ENCODE results near the gene SULT1C3.

DNA sequence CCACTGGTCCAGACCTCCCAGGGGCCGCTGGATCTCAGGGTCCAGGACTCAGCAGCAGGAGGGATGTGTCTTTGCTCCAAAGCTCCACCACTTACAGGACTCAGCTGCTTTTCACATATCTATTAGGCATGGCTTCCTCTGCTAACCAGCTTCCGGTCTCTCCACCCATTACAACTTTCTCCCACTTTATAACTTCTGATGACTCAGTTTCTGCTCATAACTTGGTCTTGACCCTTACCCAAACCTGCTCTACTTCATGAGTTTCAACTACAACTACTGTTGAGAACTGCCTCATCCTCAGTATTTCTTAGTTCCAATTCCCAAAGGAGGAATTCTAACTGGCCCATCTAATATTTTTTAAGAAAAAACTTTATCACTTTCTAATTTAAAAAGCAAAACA, 66.1 kb downstream of the SULT1C3 start:
- TF ChIP-seq POLR2AphosphoS5 (IDR thresholded peaks at IDR 0.05; ENCODE audit: low read depth, low read length) (no peak), SIN3A (IDR thresholded peaks at IDR 0.05; ENCODE audit: borderline replicate concordance, insufficient read depth, low read length) (no peak), TAF1 (IDR thresholded peaks at IDR 0.05; ENCODE audit: borderline replicate concordance, insufficient read depth, low read length) (no peak), FOXP2 (optimal IDR thresholded peaks at IDR 0.05; ENCODE audit: borderline replicate concordance, extremely low read depth, extremely low read length, insufficient read depth) (no peak)
- TF ChIP-seq, protein P1, sequence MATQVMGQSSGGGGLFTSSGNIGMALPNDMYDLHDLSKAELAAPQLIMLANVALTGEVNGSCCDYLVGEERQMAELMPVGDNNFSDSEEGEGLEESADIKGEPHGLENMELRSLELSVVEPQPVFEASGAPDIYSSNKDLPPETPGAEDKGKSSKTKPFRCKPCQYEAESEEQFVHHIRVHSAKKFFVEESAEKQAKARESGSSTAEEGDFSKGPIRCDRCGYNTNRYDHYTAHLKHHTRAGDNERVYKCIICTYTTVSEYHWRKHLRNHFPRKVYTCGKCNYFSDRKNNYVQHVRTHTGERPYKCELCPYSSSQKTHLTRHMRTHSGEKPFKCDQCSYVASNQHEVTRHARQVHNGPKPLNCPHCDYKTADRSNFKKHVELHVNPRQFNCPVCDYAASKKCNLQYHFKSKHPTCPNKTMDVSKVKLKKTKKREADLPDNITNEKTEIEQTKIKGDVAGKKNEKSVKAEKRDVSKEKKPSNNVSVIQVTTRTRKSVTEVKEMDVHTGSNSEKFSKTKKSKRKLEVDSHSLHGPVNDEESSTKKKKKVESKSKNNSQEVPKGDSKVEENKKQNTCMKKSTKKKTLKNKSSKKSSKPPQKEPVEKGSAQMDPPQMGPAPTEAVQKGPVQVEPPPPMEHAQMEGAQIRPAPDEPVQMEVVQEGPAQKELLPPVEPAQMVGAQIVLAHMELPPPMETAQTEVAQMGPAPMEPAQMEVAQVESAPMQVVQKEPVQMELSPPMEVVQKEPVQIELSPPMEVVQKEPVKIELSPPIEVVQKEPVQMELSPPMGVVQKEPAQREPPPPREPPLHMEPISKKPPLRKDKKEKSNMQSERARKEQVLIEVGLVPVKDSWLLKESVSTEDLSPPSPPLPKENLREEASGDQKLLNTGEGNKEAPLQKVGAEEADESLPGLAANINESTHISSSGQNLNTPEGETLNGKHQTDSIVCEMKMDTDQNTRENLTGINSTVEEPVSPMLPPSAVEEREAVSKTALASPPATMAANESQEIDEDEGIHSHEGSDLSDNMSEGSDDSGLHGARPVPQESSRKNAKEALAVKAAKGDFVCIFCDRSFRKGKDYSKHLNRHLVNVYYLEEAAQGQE (IDR thresholded peaks at IDR 0.05; ENCODE audit: insufficient read depth in 1 of 2, low read depth in 2 of 2, low read length in 2 of 2), result no peak
